RWPE2 (cell line): ENCODE measurements around the gene MPO.

Experiments
- ATAC-seq: fragments of 200-7000 bp; cut with Tn5 transposase; 3 replicates; pipeline ENCODE4 v1.9.1; 2021; ENCODE audit warnings: low read depth
- DNase-seq: peaks from one replicate; pipeline ENCODE4 v3.0.0-alpha.2; 2020; ENCODE audit warnings: low spot score
- H3K27ac ChIP-seq: fragments of 450-650 bp; 2 replicates; pipeline ENCODE4 v1.5.1; 2017; ENCODE audit warnings: mild to moderate bottlenecking; ENCODE audit not compliant: poor library complexity, severe bottlenecking
- H3K27me3 ChIP-seq: fragments of 250-450 bp; sonication (Bioruptor Pico); 2 replicates; pipeline ENCODE4 v1.5.1; 2021; ENCODE audit warnings: mild to moderate bottlenecking, moderate library complexity; ENCODE audit not compliant: insufficient read depth, poor library complexity, severe bottlenecking
- H3K36me3 ChIP-seq: fragments of 250-450 bp; sonication (Bioruptor Pico); 2 replicates; pipeline ENCODE4 v1.5.1; 2020; ENCODE audit warnings: low read depth, mild to moderate bottlenecking, moderate library complexity
- H3K4me1 ChIP-seq: fragments of 250-450 bp; sonication (Bioruptor Pico); 2 replicates; pipeline ENCODE4 v1.5.1; 2021; ENCODE audit warnings: mild to moderate bottlenecking, moderate library complexity; ENCODE audit not compliant: insufficient read depth, poor library complexity, severe bottlenecking
- H3K4me3 ChIP-seq: fragments of 250-450 bp; sonication (Bioruptor Pico); 2 replicates; pipeline ENCODE4 v1.5.1; 2021; ENCODE audit warnings: mild to moderate bottlenecking, moderate library complexity; ENCODE audit not compliant: severe bottlenecking
- H3K9me3 ChIP-seq: fragments of 250-450 bp; sonication (Bioruptor Pico); 2 replicates; pipeline ENCODE4 v1.5.1; 2021; ENCODE audit warnings: mild to moderate bottlenecking, moderate library complexity; ENCODE audit not compliant: severe bottlenecking
- CTCF ChIP-seq: fragments of 450-650 bp; IDR thresholded peaks from one replicate; pipeline ENCODE4 v1.5.1; 2017; ENCODE audit warnings: mild to moderate bottlenecking, moderate library complexity; ENCODE audit not compliant: poor library complexity, severe bottlenecking

The MPO gene

GRCh38 chr17:58277802-58278595 lies 2.7 kb downstream of the MPO start:
- no peak for DNase-seq
- TF ChIP-seq CTCF = no peak

GRCh38 chr17:58277107-58277801 lies 3.5 kb downstream of the MPO start:
- Histone ChIP-seq H3K4me1 (no peaks in the 10 kb centered on the region), H3K27ac (no peak overlapping the region), H3K4me3 (no peak overlapping the region), H3K9me3 (no peaks in the 10 kb centered on the region), H3K36me3 (no peaks in the 10 kb centered on the region), H3K27me3 (peaks cover 31% of the 10 kb centered on the region)
- TF ChIP-seq CTCF = peak; percentile 22
- ATAC-seq = no peak
- DNase-seq = no peak

More at GRCh38 chr17:58277802-58278595, 2.7 kb downstream of the MPO start:
- no peak; the same call in 2 of the 3 replicates for ATAC-seq
- Histone ChIP-seq H3K4me1 (no peaks in the 10 kb centered on the region), H3K36me3 (no peaks in the 10 kb centered on the region), H3K9me3 (no peaks in the 10 kb centered on the region), H3K27me3 (peaks cover 31% of the 10 kb centered on the region), H3K27ac (no peak overlapping the region), H3K4me3 (no peak overlapping the region)

- no peak for DNase-seq
These were observed 4.3 kb downstream of the MPO start for GRCh38 chr17:58276423-58276822.

GRCh38 chr17:58275417-58275816 lies 5.3 kb downstream of the MPO start:
- DNase-seq = no peak
- no peak overlapping the region for H3K27ac ChIP-seq
- H3K27me3 ChIP-seq = peaks cover 28% of the 10 kb centered on the region
- H3K4me3 ChIP-seq = no peak overlapping the region
- no peaks in the 10 kb centered on the region for H3K4me1 ChIP-seq
- TF ChIP-seq CTCF = no peak
- ATAC-seq = no peak
- H3K9me3 ChIP-seq = no peaks in the 10 kb centered on the region
- H3K36me3 ChIP-seq = no peaks in the 10 kb centered on the region

More at GRCh38 chr17:58276423-58276822, 4.3 kb downstream of the MPO start:
- Histone ChIP-seq H3K4me3 (no peak overlapping the region), H3K4me1 (no peaks in the 10 kb centered on the region), H3K9me3 (no peaks in the 10 kb centered on the region), H3K27me3 (peaks cover 31% of the 10 kb centered on the region), H3K27ac (no peak overlapping the region), H3K36me3 (no peaks in the 10 kb centered on the region)
- ATAC-seq = no peak
- no peak for TF ChIP-seq CTCF
